Esophagus muscularis mucosa (tissue), 4 donors: Measurements from ENCODE around the gene GALNT15. TPM values are rescaled to one million over a fixed set of nuclear protein-coding genes. Genes with fewer than 3 reads are reported as not detected.
A peak's percentile ranks its signal among the peaks of the same experiment; 100 is the strongest.

Experiments
- DNase-seq: peaks from one replicate; pipeline ENCODE4 v3.0.0-alpha.2; 2017; ENCODE audit errors: extremely low spot score
- H3K27ac ChIP-seq, 4 donors: fragments of 200-600 bp; sonication (generic); replicated peaks in 1 of 4; 1 replicate in 3 of 4; 2 replicates in 1 of 4; pipeline ENCODE4 v1.5.1; 2016 to 2019; ENCODE audit warnings: mild to moderate bottlenecking in 1 of 4
- H3K27me3 ChIP-seq, 4 donors: fragments of 200-600 bp; sonication (generic); one replicate each; pipeline versions ENCODE4 v1.5.1 to v1.6.0; 2016 to 2019
- H3K36me3 ChIP-seq, 4 donors: fragments of 200-600 bp; sonication (generic); one replicate each; pipeline ENCODE4 v1.5.1; 2016 to 2019
- H3K4me1 ChIP-seq, 4 donors: fragments of 200-600 bp; sonication (generic); one replicate each; pipeline ENCODE4 v1.5.1; 2016 to 2019
- H3K4me3 ChIP-seq, 4 donors: fragments of 200-600 bp; sonication (generic); 1 replicate in 2 of 4; 2 replicates in 2 of 4; pipeline ENCODE4 v1.5.1; 2016 to 2019; ENCODE audit warnings: mild to moderate bottlenecking in 4 of 4, moderate library complexity in 1 of 4
- H3K9me3 ChIP-seq, 4 donors: fragments of 200-600 bp; sonication (generic); 1 replicate in 3 of 4; 2 replicates in 1 of 4; pipeline ENCODE4 v1.5.1; 2016 to 2019
- CTCF ChIP-seq, 3 experiments: fragments of 200-600 bp in 2 of 3; fragments of 450-650 bp in 1 of 3; sonication (generic) in 2 of 3; IDR thresholded peaks; one replicate each; pipeline ENCODE4 v1.5.1; 2017 to 2019; ENCODE audit warnings: antibody characterized with exemption in 3 of 3, mild to moderate bottlenecking in 2 of 3, moderate library complexity in 1 of 3
- EP300 ChIP-seq: sonication (generic); formaldehyde crosslinking; IDR thresholded peaks from one replicate; pipeline ENCODE4 v1.6.1; 2017; ENCODE audit warnings: antibody characterized with exemption
- POLR2A ChIP-seq: fragments of 450-650 bp; IDR thresholded peaks from one replicate; pipeline ENCODE4 v1.6.1; 2017; ENCODE audit warnings: antibody characterized with exemption, moderate library complexity, mild to moderate bottlenecking, low read depth
- POLR2AphosphoS5 ChIP-seq, 2 donors: sonication (generic); formaldehyde crosslinking; IDR thresholded peaks; one replicate each; pipeline ENCODE4 v1.6.1; 2017; ENCODE audit warnings: antibody characterized with exemption in 2 of 2
- WGBS: methylation state at CpG from one replicate; pipeline ENCODE4 v1.1.5; 2018; 5-methylcytosine and 5-hydroxymethylcytosine counted together
- intact Hi-C: fragments of 100-400 bp; cut with DNase I; formaldehyde crosslinking; loops from one replicate; pipeline ENCODE4 v1.15.1; 2023
- total RNA-seq, 4 donors: library from RNA; depleted of rRNA; stranded (reverse); fragments of >200 nt; gene quantifications; one replicate each; pipeline versions ENCODE4 v1.1.0 to v1.2.1, GENCODE V29; 2016

GALNT15 gene
- total RNA-seq, 4 donors from 2014 or later = 76.0 to 320 (median 135) TPM

DNA sequence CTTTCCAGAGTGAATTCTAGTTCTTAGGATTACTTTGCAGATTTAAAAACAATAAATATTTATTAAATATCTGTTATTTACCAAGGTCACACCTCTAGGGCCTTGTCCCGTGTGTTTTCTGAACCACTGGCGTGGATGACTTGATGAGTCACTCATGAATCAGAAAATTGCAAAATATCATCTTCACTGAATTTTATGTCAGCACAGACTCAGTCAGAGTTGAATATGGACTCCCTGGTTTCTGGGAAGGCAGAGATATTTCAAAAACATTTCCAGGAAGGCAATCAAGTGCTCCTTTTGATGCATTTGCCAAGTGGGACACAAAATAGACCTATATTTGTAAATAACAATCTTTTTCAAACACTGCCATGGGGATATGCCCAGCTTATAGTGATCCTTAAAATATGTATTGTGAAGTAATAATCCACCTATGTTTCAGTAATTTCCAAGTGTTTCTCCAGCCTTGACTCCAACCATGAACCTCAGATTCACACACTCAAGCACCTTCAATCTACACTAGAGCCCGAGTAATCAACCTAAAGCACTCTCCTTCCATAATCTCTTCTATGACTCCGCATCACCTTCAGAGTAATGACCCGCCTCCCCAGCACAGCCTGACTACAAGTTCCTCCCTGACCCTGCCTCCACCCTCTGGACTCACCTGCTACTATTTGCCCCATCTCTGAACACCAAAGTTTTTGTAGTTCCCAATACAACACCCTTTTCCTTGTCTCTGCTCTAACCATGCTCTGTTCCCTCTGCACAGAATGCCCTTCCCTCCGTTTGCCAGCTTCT is 65.9 kb downstream of the GALNT15 start:
- Histone ChIP-seq H3K4me3 (no peak overlapping the region), H3K9me3 (no peaks in the 10 kb centered on the region), H3K36me3 (no peaks in the 10 kb centered on the region), H3K27ac (peak overlapping the region in 2 of 4 donors; percentile 42 to 53), H3K27me3 (no peaks in the 10 kb centered on the region), H3K4me1 (peaks cover 0 to 29% (median 12%) of the 10 kb centered on the region in 4 donors)
- DNase-seq = no peak
- TF ChIP-seq EP300 (no peak), CTCF (IDR thresholded peaks at IDR 0.05) (no peak), POLR2A (no peak), POLR2AphosphoS5 (IDR thresholded peaks at IDR 0.05) (peak in 1 of 2 donors; percentile 42)
- intact Hi-C loops = loop anchor here (10.0 kb wide), 1 partner anchor 606 kb away; no protein-coding TSS in a partner anchor
- whole genome bisulfite sequencing = 80% methylated on average over 6 of the region's 6 CpGs

- peaks cover 0 to 29% (median 12%) of the 10 kb centered on the region in 4 donors for H3K4me1 ChIP-seq
- WGBS = 99% methylated on average over 5 of the region's 5 CpGs
- intact Hi-C loops = loop anchor here (10.0 kb wide), 1 partner anchor 606 kb away; no protein-coding TSS in a partner anchor
- TF ChIP-seq POLR2A = no peak
- no peaks in the 10 kb centered on the region for H3K9me3 ChIP-seq
- DNase-seq = no peak
- H3K27me3 ChIP-seq = no peaks in the 10 kb centered on the region
- H3K36me3 ChIP-seq = no peaks in the 10 kb centered on the region
- peak overlapping the region in 1 of 4 donors; percentile 53 for H3K27ac ChIP-seq
- H3K4me3 ChIP-seq = no peak overlapping the region
Measured at GRCh38 chr3:16241225-16241624, 66.7 kb downstream of the GALNT15 start.

- Histone ChIP-seq H3K36me3 (no peaks in the 10 kb centered on the region), H3K4me3 (no peak overlapping the region), H3K27me3 (no peaks in the 10 kb centered on the region), H3K9me3 (no peaks in the 10 kb centered on the region), H3K27ac (no peak overlapping the region), H3K4me1 (peaks cover 2 to 29% (median 15%) of the 10 kb centered on the region in 4 donors)
- no peak for DNase-seq
- intact Hi-C loops = loop anchor here (10.0 kb wide), 1 partner anchor 607 kb away; no protein-coding TSS in a partner anchor
- 97% methylated on average over 5 of the region's 5 CpGs for WGBS
- no peak for TF ChIP-seq EP300
- TF ChIP-seq POLR2AphosphoS5 (IDR thresholded peaks at IDR 0.05) = no peak
- no peak for TF ChIP-seq CTCF (IDR thresholded peaks at IDR 0.05)
- no peak for TF ChIP-seq POLR2A
Measured at GRCh38 chr3:16242177-16242576, 67.7 kb downstream of the GALNT15 start.

- peaks cover 9 to 28% (median 18%) of the 10 kb centered on the region in 4 donors for H3K4me1 ChIP-seq
- intact Hi-C loops = loop anchor here (2.0 to 10.0 kb wide), 2 partner anchors 427 to 609 kb away; no protein-coding TSS in a partner anchor
- 71% methylated on average over 8 of the region's 9 CpGs for WGBS
- H3K4me3 ChIP-seq = no peak overlapping the region
- H3K36me3 ChIP-seq = no peaks in the 10 kb centered on the region
- no peaks in the 10 kb centered on the region for H3K27me3 ChIP-seq
- no peak overlapping the region for H3K27ac ChIP-seq
- DNase-seq = no peak
- H3K9me3 ChIP-seq = no peaks in the 10 kb centered on the region
- no peak for TF ChIP-seq POLR2AphosphoS5 (IDR thresholded peaks at IDR 0.05)
- no peak for TF ChIP-seq EP300
- no peak for TF ChIP-seq POLR2A
- TF ChIP-seq CTCF (IDR thresholded peaks at IDR 0.05) = no peak
Measured at GRCh38 chr3:16243706-16244490, 69.4 kb downstream of the GALNT15 start.

- Histone ChIP-seq H3K27me3 (no peaks in the 10 kb centered on the region), H3K4me3 (no peak overlapping the region), H3K9me3 (no peaks in the 10 kb centered on the region), H3K4me1 (peaks cover 9 to 19% (median 10%) of the 10 kb centered on the region in 4 donors), H3K27ac (no peak overlapping the region), H3K36me3 (no peaks in the 10 kb centered on the region)
- WGBS = 98% methylated on average over 3 of the region's 3 CpGs
- intact Hi-C loops = loop anchor here (2.0 to 10.0 kb wide), 4 partner anchors 68 to 611 kb away; no protein-coding TSS in a partner anchor
- no peak for DNase-seq
- no peak for TF ChIP-seq POLR2AphosphoS5 (IDR thresholded peaks at IDR 0.05)
- no peak for TF ChIP-seq EP300
- no peak for TF ChIP-seq CTCF (IDR thresholded peaks at IDR 0.05)
- TF ChIP-seq POLR2A = no peak
Measured at GRCh38 chr3:16245609-16246008, 71.1 kb downstream of the GALNT15 start.
